Hematopoietic multipotent progenitor cell treated with erythropoietin and hydrocortisone succinate and interleukin-3 and kit ligand, for 6 days (in vitro differentiated cells): ENCODE measurements around the gene WDHD1.
"Not testable (repeated sequence)": the region's sequence is repeated elsewhere in the genome, so short reads cannot be mapped to it uniquely, and the experiment has no call there.

ENCODE experiments used
- DNase-seq: peaks from one replicate; pipeline ENCODE4 v3.0.0-alpha.2; 2015

The WDHD1 gene

DNA sequence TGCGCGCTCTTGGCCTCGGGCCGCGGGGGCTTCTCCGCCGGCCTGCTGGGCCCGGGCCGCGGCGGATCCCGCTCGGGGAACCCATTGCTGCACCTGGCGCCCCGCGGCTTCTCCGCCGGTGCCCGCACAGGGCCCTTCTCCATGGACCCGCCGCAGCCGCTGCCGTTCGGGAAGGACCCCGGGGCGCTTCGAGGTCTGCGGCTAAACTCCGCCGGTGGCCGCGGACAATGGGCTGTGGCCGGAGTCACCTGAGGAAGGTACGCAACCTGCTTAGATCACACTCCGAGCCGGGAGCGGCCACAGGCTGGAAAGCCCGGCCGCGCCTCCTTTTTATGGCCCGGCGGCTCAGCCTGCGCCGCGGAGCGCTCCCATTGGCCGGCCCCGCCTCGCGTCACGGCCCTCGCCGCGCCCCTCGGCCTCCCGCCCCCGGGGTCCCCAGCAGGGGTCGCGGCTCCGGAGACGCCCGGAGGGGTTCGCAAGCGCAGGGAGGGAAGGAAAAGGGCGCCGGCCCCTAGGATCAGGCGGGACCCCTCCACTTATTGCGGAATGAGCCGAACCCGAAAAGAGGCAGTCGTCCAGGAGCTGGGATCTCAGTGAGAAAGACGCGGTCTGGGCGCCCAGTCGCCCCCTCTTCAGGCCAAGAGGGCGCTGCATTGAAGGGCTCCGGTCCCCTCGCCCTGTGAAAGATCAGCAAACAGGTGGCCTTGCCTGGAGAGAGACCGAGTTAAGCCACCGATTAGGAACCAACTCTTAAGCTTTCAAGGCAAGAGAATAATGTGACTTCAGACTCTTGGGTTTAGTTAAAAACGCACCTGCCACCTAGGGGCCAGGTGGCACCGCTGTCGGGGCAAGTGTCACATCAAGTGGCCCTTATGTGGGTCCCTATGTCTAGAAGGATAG lies 124.1 kb downstream of the WDHD1 start, which contains the start of gene GCH1:
Gene GCH1 (minus strand): TSS at position 306 of the 900 bp plus-strand sequence. CDS start 163 bp downstream, at position 143.
- DNase-seq: peak; percentile 83

DNA sequence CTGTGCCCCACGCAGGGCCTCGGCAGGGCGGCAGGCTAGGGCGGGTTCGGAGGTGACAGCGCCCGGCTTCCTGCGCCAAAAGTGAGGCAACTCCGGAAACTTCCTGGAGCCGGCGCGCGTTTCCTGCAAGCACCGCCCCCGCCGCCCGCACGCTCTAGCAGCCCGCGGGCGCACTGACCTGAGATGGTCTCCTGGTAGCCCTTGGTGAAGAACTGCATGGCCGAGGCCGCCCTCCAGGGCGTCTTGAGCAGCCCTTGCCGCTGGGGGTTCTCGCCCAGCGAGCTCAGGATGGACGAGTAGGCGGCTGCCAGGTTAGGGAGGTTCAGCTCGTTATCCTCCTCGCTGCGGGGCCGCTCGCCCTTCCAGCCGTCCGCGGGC lies 124.8 kb downstream of the WDHD1 start:
- DNase-seq: peak; percentile 75

DNA sequence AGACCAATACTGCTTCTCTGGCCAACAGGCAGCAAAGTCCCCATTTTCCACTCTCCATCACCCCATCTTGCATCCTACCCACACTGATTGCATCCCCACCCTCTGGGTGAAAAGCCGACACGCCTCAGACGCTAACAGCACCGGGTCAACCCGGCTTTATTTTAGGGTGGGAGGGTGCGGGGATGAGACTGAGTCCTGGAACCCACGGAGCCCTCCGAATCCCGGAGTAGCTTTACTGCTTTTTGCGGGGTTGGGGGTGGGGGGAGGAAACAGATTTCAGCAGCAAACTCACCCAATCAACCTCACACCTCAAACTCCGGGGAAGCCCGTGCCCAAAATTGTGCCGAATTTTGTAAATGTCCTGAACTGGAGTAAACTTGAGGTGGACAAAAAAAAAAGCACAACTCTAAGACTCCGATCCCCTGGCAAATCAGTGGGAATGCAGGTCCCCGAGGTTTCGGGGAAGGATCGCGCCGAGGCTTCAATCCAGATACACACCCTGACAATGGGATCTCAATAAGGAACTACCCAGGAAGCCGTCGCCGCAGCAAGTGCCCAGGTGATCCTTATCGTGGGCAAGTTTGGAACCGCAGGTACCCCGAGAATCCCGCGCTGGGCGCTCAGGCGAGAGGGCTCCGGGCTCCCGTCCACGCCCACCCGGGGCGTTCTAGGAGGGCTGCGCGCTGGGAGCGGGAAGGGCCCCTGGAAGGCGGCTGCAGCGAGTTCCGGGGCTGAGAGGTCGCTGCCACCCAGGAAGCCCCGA lies 125.3 kb downstream of the WDHD1 start:
- no peak for DNase-seq

DNA sequence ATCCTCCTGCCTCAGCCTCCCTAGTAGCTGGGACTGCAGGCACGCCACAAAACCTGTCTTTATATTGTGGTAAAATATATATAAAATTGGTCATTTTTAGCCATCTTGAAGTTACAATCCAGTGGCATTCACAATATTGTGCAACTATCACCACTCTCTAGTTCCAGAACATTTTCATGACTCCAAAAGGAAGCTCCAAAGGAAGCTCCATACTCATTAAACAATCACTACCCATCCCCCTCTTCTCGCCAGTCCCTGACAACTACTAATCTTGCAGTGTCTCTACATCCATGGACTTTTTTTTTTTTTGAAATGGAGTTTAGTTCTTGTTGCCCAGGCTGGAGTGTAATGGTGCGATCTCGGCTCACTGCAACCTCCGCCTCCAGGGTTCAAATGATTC lies 127.3 kb downstream of the WDHD1 start:
- no peak for DNase-seq

DNA sequence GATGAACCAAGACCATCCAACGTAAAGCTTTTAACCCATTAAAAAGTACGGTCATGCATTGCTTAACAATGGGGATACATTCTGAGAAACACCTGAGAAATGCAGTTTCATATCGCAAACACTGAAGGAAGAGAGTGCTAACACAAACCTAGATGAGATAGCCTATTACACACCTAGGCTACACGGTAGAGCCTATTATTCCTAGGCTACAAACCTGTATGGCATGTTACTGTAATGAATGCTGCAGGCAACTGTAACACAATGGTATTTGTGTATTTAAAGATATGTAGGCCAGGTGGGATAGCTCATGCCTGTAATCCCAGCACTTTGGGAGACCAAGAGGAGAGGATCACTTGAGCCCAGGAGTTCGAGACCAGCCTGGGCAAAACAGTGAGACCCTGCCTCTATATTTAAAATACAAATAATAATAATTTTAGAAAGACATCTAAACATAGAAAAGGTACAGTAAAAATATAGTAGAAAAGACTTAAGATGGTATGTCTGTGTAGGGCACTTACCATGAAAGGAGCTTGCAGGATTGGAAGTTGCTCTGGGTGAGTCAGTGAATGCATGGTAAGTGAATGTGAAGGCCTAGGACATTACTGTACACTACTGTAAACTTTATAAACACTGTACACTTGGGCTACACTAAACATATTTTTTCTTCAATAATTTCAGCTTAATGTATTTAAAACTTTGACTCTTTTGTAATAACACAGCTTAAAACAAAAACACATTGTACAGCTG lies 128.9 kb downstream of the WDHD1 start:
- DNase-seq: not testable (repeated sequence)

DNA sequence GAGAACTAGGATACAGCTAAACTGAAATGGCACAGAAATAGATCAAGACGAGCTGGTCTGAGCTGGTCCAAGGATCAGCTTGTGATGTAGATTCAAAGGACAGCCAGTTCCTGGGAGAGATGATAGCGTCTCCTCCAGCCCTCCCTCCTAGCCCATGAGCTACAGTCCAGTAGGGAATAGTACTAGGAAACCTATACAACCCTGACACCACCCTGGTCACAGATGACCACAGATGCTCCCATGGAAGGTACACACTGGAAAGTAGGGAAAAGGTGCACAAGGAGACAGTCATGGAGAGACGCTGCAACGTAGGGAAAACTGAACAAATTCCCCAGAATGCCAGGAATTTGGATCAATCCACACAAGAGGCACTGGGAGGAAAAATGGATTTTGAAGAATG lies 131.2 kb downstream of the WDHD1 start:
- no peak for DNase-seq

DNA sequence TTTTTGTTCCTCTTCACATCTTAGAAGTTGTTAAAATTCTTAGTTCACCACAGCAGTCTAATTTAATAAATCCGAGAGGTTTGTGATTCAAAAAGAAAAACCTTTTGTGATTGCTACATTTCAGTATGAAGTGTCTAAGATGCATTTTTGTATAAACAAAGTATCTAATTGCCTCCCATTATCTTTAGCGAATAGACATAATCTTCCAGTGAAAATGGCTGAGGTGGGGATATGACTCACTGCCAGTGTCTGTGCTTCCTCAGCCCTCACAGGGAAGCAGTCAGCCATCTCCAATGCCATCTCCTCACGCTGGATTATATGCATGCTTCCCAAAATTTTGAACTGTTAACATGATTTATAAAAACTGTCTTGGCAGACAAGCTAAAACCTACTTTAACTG lies 131.9 kb downstream of the WDHD1 start:
- no peak for DNase-seq

DNA sequence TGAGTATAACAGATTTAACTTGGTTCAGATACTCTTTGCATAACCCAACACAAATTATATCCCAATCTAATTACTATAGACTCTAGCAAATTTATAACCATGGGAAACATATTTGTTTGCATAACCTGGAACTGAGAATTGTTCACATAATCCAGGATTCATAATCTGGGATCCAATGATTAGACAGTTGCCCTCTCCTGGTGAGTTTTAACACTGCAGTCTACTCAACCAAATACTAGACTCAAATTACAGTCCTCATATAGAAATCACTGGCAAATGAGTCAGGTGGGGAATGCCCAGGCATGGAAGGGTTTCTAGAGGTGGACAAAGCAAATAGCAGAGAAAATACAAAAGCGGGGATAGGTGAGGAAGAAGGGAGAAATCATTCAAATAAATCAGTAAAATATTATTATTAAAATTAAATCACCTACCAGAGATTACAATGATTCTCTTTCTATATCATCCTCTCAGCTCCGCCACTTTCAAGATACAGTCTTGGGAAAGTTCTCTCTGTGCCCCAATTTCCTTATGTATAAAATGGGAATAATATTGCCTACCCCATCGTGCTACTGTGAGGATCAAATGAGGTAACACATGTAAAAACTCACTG lies 133.6 kb downstream of the WDHD1 start:
- DNase-seq: peak; percentile 76

DNA sequence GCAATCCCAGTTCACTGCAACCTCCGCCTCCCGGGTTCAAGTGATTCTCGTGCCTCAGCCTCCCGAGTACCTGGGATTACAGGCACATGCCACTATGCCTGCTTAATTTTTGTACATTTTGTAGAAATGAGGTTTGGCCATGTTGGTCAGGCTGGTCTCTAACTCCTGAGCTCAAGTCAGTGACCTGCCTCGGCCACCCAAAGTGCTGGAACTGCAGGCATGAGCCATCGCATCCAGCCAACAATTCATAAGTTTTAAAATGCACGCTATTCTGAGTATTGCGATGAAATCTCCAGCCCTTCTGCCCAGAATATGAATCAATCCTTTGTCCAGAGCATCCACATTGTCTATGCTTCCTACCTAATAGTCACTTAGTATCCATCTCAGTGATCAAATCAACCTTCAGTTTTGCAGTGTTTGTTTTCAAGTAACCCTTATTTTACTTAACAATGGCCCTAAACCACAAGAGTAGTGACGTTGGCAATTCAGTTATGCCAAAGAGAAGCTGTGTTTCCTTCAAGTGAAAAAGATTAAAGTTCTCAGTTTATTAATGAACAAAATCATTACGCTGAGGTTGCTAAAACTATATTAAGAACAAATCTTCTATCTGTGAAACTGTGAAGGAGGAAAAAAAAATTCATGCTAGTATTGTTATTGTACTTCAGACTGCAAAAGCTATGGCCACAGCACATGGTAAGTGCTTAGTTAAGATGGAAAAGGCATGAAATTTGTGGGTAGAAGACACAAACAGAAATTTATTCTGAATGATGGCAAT lies 135.2 kb downstream of the WDHD1 start:
- DNase-seq: no peak

DNA sequence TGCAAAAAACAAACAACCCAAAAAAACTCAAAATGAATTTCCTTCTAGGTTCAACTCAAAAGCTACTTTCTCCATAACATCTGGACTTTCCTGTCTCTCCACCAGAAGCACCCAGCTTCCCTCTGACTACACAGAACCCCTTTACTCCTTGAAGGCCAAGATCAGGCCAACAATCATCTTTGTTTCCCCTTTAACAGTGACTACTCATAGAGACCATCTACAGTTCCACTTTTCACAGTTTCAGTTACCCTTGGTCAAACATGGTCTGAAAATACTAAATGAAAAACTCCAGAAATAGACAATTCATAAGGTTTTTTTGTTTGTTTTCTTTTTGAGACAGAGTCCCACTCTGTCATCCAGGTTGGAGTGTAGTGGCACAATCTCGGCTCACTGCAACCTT lies 136.1 kb downstream of the WDHD1 start:
- DNase-seq: no peak

DNA sequence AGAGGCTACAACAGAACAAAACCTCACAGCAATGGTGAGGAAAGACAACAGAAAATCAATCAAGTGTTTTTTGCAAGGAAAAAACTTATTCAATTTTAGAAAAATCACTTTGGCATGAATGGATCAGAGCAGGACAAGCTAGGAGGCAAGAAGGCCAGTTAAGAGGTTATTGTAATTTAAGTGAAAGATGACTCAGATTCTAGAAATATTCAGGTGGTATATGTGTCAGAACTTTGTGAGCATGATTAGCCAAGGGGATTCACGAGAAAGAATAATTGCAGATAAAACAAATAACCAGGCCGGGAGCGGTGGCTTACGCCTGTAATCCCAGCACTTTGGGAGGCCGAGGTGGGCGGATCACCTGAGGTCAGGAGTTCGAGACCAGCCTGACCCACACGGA lies 137.0 kb downstream of the WDHD1 start:
- no peak for DNase-seq
